ENCODE measurements around the gene IL4.
"Not testable (repeated sequence)": the region's sequence is repeated elsewhere in the genome, so short reads cannot be mapped to it uniquely, and the experiment has no call there.

The IL4 gene

DNA sequence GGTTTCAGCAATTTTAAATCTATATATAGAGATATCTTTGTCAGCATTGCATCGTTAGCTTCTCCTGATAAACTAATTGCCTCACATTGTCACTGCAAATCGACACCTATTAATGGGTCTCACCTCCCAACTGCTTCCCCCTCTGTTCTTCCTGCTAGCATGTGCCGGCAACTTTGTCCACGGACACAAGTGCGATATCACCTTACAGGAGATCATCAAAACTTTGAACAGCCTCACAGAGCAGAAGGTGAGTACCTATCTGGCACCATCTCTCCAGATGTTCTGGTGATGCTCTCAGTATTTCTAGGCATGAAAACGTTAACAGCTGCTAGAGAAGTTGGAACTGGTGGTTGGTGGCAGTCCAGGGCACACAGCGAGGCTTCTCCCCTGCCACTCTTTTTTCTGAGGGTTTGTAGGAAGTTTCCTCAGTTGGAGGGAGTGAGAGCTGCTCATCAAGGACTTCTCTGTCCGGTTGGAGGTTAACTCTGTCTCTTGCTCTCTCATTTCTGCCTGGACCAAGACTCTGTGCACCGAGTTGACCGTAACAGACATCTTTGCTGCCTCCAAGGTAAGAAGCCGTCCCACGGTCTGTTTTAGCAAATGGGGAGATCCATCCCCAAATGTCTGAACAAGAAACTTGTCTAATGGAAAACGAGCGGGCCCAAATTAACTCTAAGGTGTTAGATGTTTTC is at the start of gene IL4:
IL4 (plus strand) TSS at position 51 of the 692 bp plus-strand sequence; CDS start at position 113, 62 bp downstream.
- DNase-seq, result no peak

DNA sequence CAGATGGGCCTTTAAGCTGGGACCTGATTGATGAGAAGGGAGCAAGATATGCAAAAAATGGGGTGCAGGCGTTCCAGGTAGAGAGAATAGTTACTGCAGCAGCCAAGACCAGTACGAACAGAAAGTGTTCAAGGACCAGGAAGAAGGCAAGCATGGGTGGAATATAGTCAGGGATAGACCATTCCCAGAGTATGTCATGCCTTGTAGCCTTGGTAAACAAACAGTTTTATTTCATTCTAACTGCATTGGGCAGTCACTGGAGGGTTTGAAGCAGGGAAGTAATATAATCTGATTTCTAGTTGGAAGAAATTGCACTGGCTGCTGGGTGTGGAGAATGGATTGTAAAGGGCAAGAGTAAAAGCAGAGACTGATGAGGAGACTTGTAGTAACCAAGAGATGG is 46.3 kb upstream of the IL4 start:
- DNase-seq, result no peak

DNA sequence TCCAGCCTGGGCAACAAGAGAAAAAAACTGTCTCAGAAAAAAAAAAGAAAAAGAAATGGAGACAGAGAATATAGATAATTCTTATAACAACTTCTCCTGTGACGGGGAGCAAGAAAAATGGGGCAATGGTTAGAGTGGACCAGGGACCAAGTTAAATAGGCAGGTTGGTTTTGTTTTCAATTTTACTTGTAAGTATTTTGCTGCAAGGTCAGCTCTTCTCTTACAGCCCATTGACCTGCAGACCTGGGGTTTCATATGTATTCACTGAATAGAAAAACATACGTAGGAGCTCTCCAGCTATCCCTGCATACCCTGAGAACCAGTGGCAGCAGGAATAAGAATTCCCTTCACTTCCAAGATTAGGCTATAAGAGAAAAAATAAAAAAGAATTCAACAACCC is 45.0 kb upstream of the IL4 start:
- no peak for DNase-seq

DNA sequence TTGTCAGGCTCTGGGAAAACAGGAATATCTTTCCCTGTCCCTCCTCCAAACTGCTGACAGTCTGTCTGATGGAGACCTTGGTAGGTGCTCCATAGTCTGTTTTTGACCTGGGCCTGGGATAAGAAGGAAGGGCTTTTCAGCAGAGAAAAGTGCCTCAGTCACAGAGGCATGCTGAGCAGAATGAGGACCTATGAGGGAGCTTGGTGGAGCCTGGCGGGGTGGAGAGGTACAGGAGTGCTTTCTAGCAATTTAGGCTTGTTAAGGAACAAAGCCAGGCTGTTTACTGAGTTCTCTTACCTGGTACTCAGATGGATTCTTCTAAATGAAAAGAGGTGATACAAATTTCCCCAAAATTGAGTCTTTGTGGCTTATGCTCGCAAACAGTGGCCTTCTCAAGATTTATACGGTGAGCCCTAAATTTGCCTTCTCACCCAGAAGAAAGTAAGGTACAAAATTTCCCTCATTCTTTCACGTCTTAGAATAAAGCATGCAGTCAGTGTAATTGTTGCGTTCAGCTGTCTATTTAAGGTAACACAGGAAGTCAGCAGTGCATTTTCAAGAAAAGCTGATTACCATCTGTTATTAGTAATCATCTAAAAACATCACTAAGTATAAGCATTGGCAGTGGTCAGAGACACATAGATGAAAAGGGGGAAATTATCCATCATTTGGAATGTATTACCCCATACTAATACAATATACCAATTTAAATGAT is 44.4 kb upstream of the IL4 start:
- no peak for DNase-seq

DNA sequence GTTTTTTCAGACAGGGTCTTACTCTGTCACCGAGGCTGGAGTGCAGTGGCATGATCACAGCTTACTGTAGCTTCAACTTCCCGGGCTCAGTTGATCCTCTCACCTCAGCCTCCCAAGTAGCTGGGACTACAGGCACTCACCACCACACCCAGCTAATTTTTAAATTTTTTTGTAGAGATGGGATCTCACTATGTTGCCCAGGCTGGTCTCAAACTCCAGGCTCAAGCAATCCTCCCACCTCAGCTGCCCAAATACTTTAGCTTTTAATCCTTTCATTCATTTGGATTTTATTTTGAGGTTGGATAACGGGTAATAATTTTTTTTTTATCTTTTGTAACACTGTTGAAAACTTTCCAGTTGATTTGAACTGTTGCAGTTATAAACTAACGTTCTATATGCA is 40.2 kb upstream of the IL4 start:
- not testable (repeated sequence) for DNase-seq

DNA sequence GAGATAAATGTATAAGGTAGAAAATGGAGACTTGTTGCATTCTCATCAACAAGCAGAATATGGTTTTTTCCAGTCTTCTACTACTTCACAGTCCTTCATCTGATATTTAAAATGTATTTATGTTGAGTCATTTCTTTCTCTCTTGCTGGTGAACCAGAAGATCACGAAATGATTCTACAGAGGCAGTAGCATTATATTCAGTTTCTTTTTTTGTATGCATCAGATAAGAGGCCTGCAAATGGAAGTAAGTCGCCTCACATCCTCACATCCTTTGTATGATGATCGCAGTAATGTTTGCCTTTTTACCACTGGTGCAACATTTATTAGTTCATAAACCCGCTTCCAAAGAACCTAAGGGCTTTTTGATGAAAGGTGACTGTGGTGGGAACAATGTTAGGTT is 37.9 kb upstream of the IL4 start:
- no peak for DNase-seq

DNA sequence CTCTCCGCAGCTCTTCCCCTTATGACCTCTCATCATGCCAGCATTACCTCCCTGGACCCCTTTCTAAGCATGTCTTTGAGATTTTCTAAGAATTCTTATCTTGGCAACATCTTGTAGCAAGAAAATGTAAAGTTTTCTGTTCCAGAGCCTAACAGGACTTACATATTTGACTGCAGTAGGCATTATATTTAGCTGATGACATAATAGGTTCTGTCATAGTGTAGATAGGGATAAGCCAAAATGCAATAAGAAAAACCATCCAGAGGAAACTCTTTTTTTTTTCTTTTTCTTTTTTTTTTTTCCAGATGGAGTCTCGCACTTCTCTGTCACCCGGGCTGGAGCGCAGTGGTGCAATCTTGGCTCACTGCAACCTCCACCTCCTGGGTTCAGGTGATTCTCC is 36.5 kb upstream of the IL4 start:
- DNase-seq, result no peak

DNA sequence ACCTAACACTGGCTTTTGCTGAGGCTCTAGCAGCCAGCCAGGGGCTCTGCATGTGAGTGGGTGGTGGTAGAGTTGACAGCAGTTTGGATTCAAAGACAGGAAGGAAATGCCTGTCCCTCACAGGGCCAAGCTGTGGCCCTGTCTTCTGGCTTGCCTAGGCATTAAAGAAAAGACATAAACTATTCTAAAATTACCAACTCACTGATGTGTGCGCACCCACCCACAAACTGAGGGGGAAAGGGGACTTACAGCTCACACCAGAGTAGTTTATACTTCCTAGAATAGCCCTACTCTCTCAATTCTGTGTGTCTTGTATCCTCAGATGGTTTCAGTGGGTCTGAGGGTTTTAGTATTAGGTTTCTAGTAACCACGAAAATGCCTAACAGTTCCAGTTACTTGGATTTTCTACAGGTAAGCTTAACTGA is 34.1 kb upstream of the IL4 start:
- no peak for DNase-seq

DNA sequence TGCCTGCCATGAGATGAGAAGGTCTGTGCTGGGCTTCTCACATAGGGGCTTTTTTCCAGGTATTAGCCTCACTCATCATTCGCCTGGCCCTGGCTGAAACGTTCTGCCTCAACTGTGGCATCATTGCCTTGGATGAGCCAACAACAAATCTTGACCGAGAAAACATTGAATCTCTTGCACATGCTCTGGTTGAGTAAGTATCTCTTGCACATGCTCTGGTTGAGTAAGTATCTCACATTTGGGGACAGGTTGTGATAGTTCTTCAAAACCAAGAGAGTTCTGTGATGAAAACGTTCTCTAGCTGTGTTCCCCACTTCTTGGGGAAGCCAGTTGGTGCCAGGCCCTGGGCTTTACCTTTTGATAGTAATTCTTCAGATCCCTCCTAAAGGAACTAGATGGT is 33.2 kb upstream of the IL4 start:
- DNase-seq, result no peak

DNA sequence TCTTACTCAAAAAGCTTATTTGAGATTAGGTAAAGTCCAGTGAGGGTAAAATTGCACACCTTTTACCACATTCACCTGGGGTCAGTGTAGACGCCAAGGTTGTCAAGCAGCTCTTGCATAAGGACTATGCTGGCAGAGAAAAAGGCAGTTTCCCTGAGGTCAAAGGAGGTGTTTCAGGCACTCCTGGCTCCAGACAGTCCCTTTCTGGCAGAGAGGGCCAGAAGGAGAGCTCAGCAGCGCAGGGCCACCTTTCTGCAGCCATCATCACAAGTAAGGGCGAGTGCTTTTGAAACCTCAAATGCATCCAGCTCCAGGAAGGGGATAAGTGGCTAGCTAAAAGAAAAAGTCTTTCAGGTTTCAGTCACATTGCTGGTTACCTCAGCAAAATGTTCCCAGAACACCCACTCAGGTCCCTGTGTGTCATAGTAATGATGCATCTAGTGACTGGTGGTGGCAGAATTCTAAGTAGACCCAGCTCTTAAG is 32.5 kb upstream of the IL4 start:
- DNase-seq, result no peak

DNA sequence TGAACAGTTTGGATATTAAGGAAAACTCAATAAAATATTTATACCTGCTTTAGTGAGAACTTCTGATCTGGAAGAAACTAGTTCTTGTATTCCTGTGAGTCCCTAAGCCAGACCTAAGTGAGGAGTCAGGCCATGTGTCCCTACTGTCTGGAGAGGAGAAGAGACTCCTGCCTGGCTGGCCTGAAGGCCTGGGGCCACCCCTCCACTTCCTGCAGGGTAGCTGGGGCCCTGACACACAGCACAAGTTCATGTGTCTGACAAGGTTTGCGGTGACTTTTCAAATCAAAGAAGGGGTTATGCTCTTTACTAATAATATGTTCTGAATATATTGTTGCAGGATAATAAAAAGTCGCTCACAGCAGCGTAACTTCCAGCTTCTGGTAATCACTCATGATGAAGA is 31.9 kb upstream of the IL4 start:
- no peak for DNase-seq

DNA sequence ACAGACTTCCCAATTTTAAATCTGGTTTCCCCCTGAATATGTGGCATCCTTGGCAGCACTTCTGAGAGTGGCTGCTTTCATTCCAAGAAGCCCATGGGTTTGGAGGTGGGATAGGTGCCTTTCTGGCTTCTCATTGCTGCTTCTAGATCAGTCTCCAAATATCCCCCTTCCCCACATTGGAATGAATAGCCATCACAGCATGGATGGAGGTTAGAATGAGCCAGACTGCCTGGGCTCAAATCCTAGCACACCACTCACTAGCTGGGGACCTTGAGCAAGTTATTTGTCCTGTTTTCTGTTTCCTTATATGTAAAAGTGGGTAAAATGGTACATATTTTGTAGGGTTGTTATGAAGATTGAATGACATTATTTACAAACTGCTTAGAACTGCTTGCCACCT is 29.6 kb upstream of the IL4 start:
- no peak for DNase-seq

DNA sequence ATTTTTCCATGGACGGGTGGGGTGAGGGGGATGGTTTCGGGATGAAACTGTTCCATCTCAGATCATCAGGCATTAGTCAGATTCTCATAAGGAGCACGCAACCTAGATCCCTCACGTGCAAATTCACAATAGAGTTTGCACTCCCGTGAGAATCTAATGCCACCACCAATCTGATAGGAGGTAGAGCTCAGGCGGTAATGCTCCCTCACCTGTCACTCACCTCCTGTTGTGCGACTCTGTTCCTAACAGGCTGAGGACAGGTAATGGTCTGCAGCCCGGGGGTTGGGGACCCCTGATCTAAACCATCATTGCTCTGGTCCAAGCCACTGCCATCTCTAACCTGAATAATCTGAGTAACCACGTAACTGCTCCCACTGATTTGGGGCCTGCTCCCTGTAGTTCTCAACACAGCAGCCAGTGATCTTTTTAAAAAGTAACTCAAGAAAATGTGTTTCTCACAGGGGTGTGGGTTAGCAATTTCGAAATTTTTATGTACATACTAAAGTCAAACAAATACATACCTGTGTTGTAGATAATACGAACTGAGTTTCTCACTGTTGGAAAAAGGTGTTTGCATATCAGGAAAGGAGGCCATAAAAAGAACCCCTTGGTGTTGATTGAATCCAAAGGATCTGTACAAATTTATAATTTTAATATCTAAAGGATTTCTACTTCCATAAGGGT is 27.1 kb upstream of the IL4 start:
- no peak for DNase-seq

DNA sequence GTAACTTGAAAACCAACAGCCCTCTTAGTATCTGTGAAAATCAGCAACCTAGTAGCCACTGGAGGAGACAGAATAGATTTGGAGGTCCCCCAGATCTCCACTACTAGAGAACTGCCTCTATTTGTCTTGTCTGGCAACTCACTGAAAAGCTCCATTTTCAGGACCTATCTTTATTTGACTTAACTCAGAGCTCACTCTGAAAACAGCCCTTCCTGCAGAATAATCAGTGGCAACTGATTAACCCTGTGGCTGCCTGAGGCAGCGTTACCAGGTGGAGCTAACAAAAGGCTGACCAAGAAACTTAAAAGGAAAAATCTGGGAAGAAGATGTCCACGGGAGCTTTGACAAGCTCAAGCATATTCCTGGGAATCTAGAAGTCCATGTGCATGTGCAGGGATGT is 26.3 kb upstream of the IL4 start:
- DNase-seq, result no peak

DNA sequence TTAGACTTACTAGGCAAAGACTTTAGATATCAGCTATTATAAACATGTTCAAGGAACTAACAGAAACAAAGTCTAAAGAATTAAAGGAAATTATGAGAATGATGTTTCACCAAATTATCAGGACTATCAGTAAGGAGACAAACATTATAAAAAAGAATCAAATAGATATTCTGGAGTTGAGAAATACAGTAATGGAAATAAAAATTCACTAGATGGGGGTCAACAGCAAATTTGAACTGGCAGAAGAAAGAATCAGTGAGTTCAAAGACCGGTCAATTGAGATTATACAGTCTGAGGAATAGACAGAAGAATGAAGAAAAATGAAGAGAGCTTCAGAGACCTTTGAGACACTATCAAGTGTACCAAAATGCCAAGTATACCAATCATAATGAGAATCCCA is 25.4 kb upstream of the IL4 start:
- no peak for DNase-seq

DNA sequence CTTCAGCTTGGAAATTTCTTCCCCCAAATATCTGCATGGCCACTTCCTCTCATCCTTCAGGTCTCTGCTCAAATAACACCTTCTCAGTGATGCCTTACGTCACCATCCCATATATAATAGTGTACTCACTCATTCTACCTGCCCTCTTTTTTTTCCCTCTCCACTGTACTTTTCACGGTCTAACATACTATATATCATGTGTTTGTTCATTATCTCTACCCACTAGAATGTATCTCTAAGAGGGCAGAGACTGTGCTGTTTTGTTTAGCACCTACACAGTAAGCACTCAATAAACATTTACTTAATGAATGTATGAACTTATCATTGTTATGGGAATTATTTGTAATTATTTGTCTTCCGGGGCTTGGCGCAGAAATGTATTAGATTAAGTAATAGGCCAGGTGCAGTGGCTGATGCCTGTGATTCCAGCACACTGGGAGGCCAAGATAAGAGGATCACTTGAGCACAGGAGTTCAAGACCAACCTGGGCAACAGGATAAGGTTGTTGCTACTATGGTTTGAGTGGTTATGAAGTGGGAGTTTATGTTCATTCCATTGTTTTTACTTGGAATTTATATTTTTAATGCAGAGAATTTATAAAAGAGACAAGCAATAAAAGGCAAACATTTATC is 21.8 kb upstream of the IL4 start:
- no peak for DNase-seq

DNA sequence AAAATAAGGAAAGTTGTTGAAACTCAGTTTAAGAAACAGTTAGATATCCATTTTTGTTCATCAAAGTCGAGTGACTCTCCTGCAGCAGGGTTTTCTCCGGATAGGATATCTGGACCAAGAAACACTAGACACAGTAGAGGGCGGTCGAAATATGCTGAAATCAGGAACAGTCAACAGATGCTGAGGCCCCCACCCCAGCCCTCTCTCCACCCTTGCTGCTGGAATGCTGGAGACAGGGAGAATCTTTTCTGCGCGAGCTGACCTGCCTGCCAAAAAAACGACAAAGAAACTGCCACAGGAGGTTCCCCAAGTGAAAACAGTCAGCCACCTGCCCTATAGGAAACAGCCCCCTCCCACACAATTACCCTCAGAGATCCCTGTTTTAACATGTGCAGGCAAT is 20.1 kb upstream of the IL4 start:
- DNase-seq, result no peak

DNA sequence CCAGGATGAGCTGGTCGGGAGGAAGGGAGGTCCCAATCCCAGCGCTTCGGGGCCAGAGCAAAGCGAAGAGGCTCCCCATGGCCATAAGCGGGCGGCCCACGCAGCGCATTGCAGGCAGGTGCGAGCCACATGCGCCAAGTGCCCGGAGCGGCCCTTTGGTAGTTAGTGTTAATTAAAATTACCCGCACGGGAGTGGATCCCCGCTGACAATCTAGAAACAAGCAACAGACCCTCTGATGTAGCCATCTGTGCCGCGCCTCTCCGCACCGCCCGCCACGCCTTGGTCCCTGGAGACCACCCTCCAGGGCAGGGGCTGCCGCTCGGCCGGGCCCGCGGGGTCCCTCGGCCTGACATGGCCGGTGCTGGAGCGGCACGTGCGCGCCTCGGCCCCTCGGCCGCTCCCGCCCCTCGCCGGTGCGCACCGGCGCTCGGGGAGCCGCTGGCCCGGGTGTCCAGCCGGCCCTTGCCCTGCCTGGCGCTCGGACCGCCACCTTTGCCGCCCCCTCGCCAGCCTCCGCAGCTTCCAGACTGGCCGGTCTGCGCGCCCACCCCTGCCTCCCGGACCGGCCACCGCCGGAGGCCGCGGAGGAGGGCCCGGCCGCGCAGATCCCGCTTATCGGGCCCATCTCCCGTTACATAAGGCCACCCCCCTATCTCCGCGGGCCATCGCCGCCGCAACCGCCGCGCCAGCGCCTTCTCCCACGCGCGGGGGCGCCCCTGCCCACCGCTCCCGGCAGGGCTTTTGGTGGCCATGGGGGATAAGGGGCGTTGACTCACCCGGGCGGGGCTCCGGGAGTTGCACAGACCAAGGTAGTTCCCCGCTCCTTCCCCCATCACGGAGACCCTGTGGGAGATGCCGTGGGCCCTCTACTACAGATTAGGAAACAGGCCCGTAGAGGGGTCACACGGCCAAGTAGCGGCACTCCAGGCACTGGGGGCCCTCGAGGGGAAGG is 17.7 kb upstream of the IL4 start:
- peak in 4 of 14 donors; percentile 13 to 31 (median 26) for DNase-seq

DNA sequence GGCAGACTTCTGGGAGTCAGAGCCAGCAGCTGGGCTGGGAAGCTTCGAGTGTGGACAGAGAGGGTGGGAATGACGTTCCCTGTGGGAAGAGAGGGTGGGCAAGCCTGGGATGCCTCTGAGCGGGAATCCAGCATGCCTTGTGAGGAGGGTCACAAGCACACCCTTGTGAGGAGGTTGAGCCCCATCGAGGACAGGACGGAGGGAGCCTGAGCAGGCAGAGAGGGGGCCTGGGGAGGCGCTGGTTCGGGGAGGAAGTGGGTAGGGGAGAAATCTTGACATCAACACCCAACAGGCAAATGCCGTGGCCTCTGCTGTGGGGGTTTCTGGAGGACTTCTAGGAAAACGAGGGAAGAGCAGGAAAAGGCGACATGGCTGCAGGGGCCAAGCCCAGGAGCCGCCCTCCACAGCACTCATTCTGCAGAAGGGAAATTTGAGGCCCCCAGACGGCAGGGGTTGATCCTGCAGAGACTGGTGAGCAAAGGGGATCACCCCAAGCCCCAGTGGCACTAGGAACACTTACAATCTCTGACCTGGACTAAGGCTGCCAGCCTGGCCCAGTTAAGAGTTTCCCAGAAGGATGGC is 16.9 kb upstream of the IL4 start:
- no peak for DNase-seq

DNA sequence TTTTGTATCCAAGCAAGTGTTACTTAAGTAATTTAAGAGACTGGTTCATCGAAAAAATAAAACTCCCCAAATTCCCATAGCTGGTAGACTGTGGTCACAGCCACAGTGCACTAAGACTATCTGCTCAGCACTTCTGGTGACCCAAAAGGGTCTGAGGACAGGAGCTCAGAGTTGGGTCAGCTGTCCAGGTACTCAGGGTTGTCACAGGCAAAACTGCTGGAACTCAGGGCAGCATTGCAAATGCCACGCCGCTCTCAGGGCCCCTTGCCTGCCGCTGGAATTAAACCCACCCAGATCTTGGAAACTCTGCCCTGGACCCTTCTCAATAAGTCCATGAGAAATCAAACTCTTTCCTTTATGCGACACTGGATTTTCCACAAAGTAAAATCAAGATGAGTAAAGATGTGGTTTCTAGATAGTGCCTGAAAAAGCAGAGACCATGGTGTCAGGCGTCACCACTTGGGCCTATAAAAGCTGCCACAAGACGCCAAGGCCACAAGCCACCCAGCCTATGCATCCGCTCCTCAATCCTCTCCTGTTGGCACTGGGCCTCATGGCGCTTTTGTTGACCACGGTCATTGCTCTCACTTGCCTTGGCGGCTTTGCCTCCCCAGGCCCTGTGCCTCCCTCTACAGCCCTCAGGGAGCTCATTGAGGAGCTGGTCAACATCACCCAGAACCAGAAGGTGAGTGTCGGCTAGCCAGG is 16.0 kb upstream of the IL4 start, which contains the start of gene IL13:
IL13 (plus strand) TSS at position 498 of the 705 bp plus-strand sequence; CDS start at position 512, 14 bp downstream.
- no peak for DNase-seq

Measured in C1 segment of cervical spinal cord (tissue), 14 donors.